ENCODE results near the gene MED25. TPM values are rescaled to one million over a fixed set of nuclear protein-coding genes. Genes with fewer than 3 reads are reported as not detected.
A peak's percentile ranks its signal among the peaks of the same experiment; 100 is the strongest.

MED25 gene
- polyA plus RNA-seq, 4 donors: 26.7 to 58.7 (median 41.2) TPM

- Histone ChIP-seq H3K27me3 (ENCODE audit: control insufficient read depth in 3 of 3, insufficient read depth in 3 of 3, low read length in 3 of 3) (no peaks in the 10 kb centered on the region), H3K36me3 (ENCODE audit: control insufficient read depth in 3 of 3, insufficient read depth in 2 of 3, low read depth in 1 of 3, low read length in 3 of 3) (peaks cover 26 to 70% (median 37%) of the 10 kb centered on the region in 3 donors), H3K9me3 (ENCODE audit: control insufficient read depth in 2 of 2, insufficient read depth in 1 of 2, low read depth in 1 of 2, low read length in 1 of 2) (peaks cover 0 to 9% of the 10 kb centered on the region in 2 donors), H3K27ac (ENCODE audit: low read depth in 1 of 3, low read length in 2 of 3) (no peak overlapping the region), H3K4me3 (ENCODE audit: low read depth in 1 of 3, low read length in 3 of 3) (no peak overlapping the region), H3K4me1 (ENCODE audit: control insufficient read depth in 3 of 3, insufficient read depth in 2 of 3, low read depth in 1 of 3, low read length in 2 of 3) (peaks cover 0 to 15% (median 3%) of the 10 kb centered on the region in 3 donors)
- WGBS, 3 donors: 62 to 87% (median 73%) methylated on average over 10 of the region's 10 CpGs
- no peak for FAIRE-seq
- DNase-seq: peak in 1 of 2 donors; percentile 76
Observed at GRCh38 chr19:49880162-49880869, 62.2 kb downstream of the MED25 start.

GRCh38 chr19:49881186-49881585 lies 63.1 kb downstream of the MED25 start:
- FAIRE-seq (no peak), DNase-seq (no peak)
- peaks cover 0 to 9% of the 10 kb centered on the region in 2 donors for H3K9me3 ChIP-seq (ENCODE audit: control insufficient read depth in 2 of 2, insufficient read depth in 1 of 2, low read depth in 1 of 2, low read length in 1 of 2)
- H3K4me1 ChIP-seq (ENCODE audit: control insufficient read depth in 3 of 3, insufficient read depth in 2 of 3, low read depth in 1 of 3, low read length in 2 of 3): peaks cover 0 to 12% (median 0%) of the 10 kb centered on the region in 3 donors
- peaks cover 26 to 74% (median 37%) of the 10 kb centered on the region in 3 donors for H3K36me3 ChIP-seq (ENCODE audit: control insufficient read depth in 3 of 3, insufficient read depth in 2 of 3, low read depth in 1 of 3, low read length in 3 of 3)
- H3K27ac ChIP-seq (ENCODE audit: low read depth in 1 of 3, low read length in 2 of 3): no peak overlapping the region
- H3K4me3 ChIP-seq (ENCODE audit: low read depth in 1 of 3, low read length in 3 of 3): no peak overlapping the region
- no peaks in the 10 kb centered on the region for H3K27me3 ChIP-seq (ENCODE audit: control insufficient read depth in 3 of 3, insufficient read depth in 3 of 3, low read length in 3 of 3)
- WGBS, 3 donors: 94 to 98% (median 98%) methylated on average over 13 to 17 of the region's 17 CpGs

DNA sequence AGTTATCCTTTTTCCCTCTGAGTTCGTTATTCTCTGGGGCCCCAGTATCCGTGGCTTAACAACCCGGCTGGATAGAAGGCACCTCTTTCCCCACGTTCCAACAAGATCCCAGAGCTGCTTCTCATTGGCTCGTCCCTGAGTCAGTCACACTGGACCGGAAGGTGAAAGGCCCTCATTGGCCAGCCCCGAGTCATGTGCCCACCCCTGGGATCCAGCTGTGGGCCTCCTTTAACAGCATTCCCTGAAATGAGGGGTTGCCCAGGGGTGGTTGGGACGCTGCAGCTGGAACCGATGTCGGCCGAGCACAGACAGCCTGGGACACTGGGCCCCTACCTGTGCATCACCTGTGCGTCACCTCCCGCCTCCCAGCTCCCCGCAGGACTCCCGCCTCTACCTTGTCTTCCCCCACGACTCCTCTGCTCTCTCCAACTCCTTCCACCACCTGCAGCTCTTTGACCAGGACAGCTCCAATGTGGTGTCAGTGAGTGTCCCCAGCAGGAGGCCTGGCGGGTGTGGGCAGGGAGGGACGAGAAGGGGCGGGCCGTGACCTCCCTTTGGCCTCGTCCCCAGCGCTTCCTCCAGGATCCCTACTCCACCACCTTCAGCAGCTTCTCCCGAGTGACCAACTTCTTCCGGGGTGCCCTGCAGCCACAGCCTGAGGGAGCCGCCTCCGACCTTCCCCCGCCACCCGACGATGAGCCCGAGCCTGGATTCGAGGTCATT lies 63.7 kb downstream of the MED25 start:
- 87 to 92% (median 90%) methylated on average over 30 to 31 of the region's 31 CpGs for WGBS, 3 donors
- DNase-seq (no peak), FAIRE-seq (no peak)
- Histone ChIP-seq H3K27ac (ENCODE audit: low read depth in 1 of 3, low read length in 2 of 3) (no peak overlapping the region), H3K9me3 (ENCODE audit: control insufficient read depth in 2 of 2, insufficient read depth in 1 of 2, low read depth in 1 of 2, low read length in 1 of 2) (peaks cover 0 to 9% of the 10 kb centered on the region in 2 donors), H3K27me3 (ENCODE audit: control insufficient read depth in 3 of 3, insufficient read depth in 3 of 3, low read length in 3 of 3) (no peaks in the 10 kb centered on the region), H3K36me3 (ENCODE audit: control insufficient read depth in 3 of 3, insufficient read depth in 2 of 3, low read depth in 1 of 3, low read length in 3 of 3) (peaks cover 26 to 76% (median 37%) of the 10 kb centered on the region in 3 donors), H3K4me1 (ENCODE audit: control insufficient read depth in 3 of 3, insufficient read depth in 2 of 3, low read depth in 1 of 3, low read length in 2 of 3) (peaks cover 0 to 12% (median 0%) of the 10 kb centered on the region in 3 donors), H3K4me3 (ENCODE audit: low read depth in 1 of 3, low read length in 3 of 3) (no peak overlapping the region)

DNA sequence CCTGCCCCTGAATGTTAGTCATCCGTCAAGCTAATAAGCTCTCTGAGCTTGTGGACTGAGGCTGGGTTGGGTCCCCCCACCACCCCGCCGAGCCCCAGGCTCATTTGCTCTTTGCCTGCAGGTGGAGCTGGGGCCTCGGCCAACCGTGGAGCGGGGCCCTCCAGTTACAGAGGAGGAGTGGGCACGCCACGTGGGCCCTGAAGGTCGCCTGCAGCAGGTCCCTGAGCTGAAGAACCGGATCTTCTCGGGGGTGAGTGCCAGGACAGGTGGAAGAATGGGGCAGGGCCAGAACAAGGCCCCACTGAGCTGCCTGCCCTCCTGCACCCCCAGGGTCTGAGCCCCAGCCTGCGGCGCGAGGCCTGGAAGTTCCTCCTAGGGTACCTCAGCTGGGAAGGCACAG lies 64.6 kb downstream of the MED25 start:
- no peak for DNase-seq
- Histone ChIP-seq H3K36me3 (ENCODE audit: control insufficient read depth in 3 of 3, insufficient read depth in 2 of 3, low read depth in 1 of 3, low read length in 3 of 3) (peaks cover 26 to 81% (median 37%) of the 10 kb centered on the region in 3 donors), H3K4me1 (ENCODE audit: control insufficient read depth in 3 of 3, insufficient read depth in 2 of 3, low read depth in 1 of 3, low read length in 2 of 3) (peaks cover 0 to 14% (median 3%) of the 10 kb centered on the region in 3 donors), H3K27me3 (ENCODE audit: control insufficient read depth in 3 of 3, insufficient read depth in 3 of 3, low read length in 3 of 3) (no peaks in the 10 kb centered on the region), H3K9me3 (ENCODE audit: control insufficient read depth in 2 of 2, insufficient read depth in 1 of 2, low read depth in 1 of 2, low read length in 1 of 2) (peaks cover 0 to 9% of the 10 kb centered on the region in 2 donors), H3K27ac (ENCODE audit: low read depth in 1 of 3, low read length in 2 of 3) (no peak overlapping the region), H3K4me3 (ENCODE audit: low read depth in 1 of 3, low read length in 3 of 3) (no peak overlapping the region)
- no peak for FAIRE-seq
- WGBS, 3 donors: 96 to 97% (median 97%) methylated on average over 14 of the region's 14 CpGs

GRCh38 chr19:49883094-49883493 lies 65.0 kb downstream of the MED25 start:
- H3K36me3 ChIP-seq (ENCODE audit: control insufficient read depth in 3 of 3, insufficient read depth in 2 of 3, low read depth in 1 of 3, low read length in 3 of 3): peaks cover 26 to 84% (median 37%) of the 10 kb centered on the region in 3 donors
- WGBS, 3 donors: 93 to 96% (median 96%) methylated on average over 5 of the region's 5 CpGs
- FAIRE-seq: no peak

DNA sequence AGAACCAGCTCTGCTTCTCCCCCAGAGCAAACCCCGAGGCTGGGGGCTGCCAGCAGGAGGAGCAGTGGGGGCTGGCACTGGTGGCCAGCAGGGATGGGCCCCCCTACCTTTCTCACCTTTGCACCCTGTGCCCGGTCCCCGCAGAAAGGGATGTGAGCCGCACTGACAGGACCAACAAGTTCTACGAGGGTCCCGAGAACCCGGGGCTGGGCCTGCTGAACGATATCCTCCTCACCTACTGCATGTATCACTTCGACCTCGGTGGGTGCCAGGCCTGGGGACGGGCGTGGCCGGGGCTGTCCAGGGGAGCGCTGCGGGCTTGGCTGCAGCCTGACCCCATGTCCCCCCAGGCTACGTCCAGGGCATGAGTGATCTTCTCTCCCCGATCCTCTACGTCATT lies 66.0 kb downstream of the MED25 start:
- H3K4me3 ChIP-seq (ENCODE audit: low read depth in 1 of 3, low read length in 3 of 3): no peak overlapping the region
- H3K27ac ChIP-seq (ENCODE audit: low read depth in 1 of 3, low read length in 2 of 3): no peak overlapping the region
- peaks cover 26 to 81% (median 37%) of the 10 kb centered on the region in 3 donors for H3K36me3 ChIP-seq (ENCODE audit: control insufficient read depth in 3 of 3, insufficient read depth in 2 of 3, low read depth in 1 of 3, low read length in 3 of 3)
- no peaks in the 10 kb centered on the region for H3K27me3 ChIP-seq (ENCODE audit: control insufficient read depth in 3 of 3, insufficient read depth in 3 of 3, low read length in 3 of 3)
- 89 to 94% (median 91%) methylated on average over 18 of the region's 18 CpGs for WGBS, 3 donors
- no peak for DNase-seq
- FAIRE-seq: no peak
- H3K9me3 ChIP-seq (ENCODE audit: control insufficient read depth in 2 of 2, insufficient read depth in 1 of 2, low read depth in 1 of 2, low read length in 1 of 2): peaks cover 0 to 9% of the 10 kb centered on the region in 2 donors
- H3K4me1 ChIP-seq (ENCODE audit: control insufficient read depth in 3 of 3, insufficient read depth in 2 of 3, low read depth in 1 of 3, low read length in 2 of 3): peaks cover 0 to 8% (median 5%) of the 10 kb centered on the region in 3 donors

More at GRCh38 chr19:49883094-49883493, 65.0 kb downstream of the MED25 start:
- no peak overlapping the region for H3K4me3 ChIP-seq (ENCODE audit: low read depth in 1 of 3, low read length in 3 of 3)
- no peak overlapping the region for H3K27ac ChIP-seq (ENCODE audit: low read depth in 1 of 3, low read length in 2 of 3)
- no peaks in the 10 kb centered on the region for H3K27me3 ChIP-seq (ENCODE audit: control insufficient read depth in 3 of 3, insufficient read depth in 3 of 3, low read length in 3 of 3)
- H3K9me3 ChIP-seq (ENCODE audit: control insufficient read depth in 2 of 2, insufficient read depth in 1 of 2, low read depth in 1 of 2, low read length in 1 of 2): peaks cover 0 to 9% of the 10 kb centered on the region in 2 donors
- peaks cover 0 to 17% (median 5%) of the 10 kb centered on the region in 3 donors for H3K4me1 ChIP-seq (ENCODE audit: control insufficient read depth in 3 of 3, insufficient read depth in 2 of 3, low read depth in 1 of 3, low read length in 2 of 3)
- DNase-seq: no peak

DNA sequence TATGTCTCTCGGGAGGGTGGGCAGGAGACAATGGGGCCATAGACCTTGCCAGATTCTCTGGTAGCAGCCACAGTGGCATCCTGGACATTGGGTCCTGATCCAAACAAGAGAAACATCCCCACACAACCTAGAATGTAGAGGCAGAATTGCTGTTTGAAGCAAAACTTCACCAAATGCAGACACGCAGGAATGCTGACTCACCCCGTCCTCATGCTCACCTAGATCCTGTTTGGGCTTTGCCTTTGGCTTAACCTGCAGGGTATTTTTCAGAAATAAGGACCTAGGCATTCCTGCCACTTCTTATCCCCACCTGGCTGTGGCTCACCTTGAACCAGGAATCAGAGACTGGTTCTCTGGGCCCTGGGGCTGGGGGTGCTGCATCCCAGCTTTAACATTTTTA lies 66.7 kb downstream of the MED25 start:
- Histone ChIP-seq H3K36me3 (ENCODE audit: control insufficient read depth in 3 of 3, insufficient read depth in 2 of 3, low read depth in 1 of 3, low read length in 3 of 3) (peaks cover 26 to 78% (median 37%) of the 10 kb centered on the region in 3 donors), H3K4me1 (ENCODE audit: control insufficient read depth in 3 of 3, insufficient read depth in 2 of 3, low read depth in 1 of 3, low read length in 2 of 3) (peaks cover under 1 to 10% (median 5%) of the 10 kb centered on the region in 3 donors), H3K27ac (ENCODE audit: low read depth in 1 of 3, low read length in 2 of 3) (no peak overlapping the region), H3K9me3 (ENCODE audit: control insufficient read depth in 2 of 2, insufficient read depth in 1 of 2, low read depth in 1 of 2, low read length in 1 of 2) (peaks cover 0 to 14% of the 10 kb centered on the region in 2 donors), H3K4me3 (ENCODE audit: low read depth in 1 of 3, low read length in 3 of 3) (no peak overlapping the region), H3K27me3 (ENCODE audit: control insufficient read depth in 3 of 3, insufficient read depth in 3 of 3, low read length in 3 of 3) (no peaks in the 10 kb centered on the region)
- FAIRE-seq (no peak), DNase-seq (no peak)
- 88 to 91% (median 89%) methylated on average over 3 of the region's 3 CpGs for WGBS, 3 donors
